CD4-positive, alpha-beta memory T cell (primary cell): ENCODE data around the gene GRB2. TPM values are rescaled to one million over a fixed set of nuclear protein-coding genes. Genes with fewer than 3 reads are reported as not detected.
"Not testable (repeated sequence)": the region's sequence is repeated elsewhere in the genome, so short reads cannot be mapped to it uniquely, and the experiment has no call there.

Source experiments
- CTCF ChIA-PET: fragments of 350-600 bp; sonication (Branson Sonifier 250); formaldehyde crosslinking; loops from one replicate; lab custom pipeline; 2021; ENCODE audit warnings: inconsistent platforms; ENCODE audit not compliant: partially characterized antibody; lab: Charles Lee
- POLR2A ChIA-PET: fragments of 350-600 bp; sonication (Branson Sonifier 250); formaldehyde crosslinking; loops from one replicate; lab custom pipeline; 2021; ENCODE audit not compliant: partially characterized antibody; lab: Charles Lee
- DNase-seq, 5 donors: peaks; one replicate each; pipeline versions ENCODE4 v3.0.0 to v3.0.0-alpha.2; 2020 to 2022; ENCODE audit warnings: mixed read lengths in 1 of 5
- H3K27ac ChIP-seq: one replicate; pipeline ENCODE4 v1.7.0; 2013; ENCODE audit warnings: low read depth, low read length
- H3K27me3 ChIP-seq: 2 replicates; pipeline ENCODE4 v1.7.0; 2013; ENCODE audit warnings: mild to moderate bottlenecking, low read length, moderate library complexity; ENCODE audit not compliant: insufficient read depth
- H3K36me3 ChIP-seq: 2 replicates; pipeline ENCODE4 v1.7.0; 2013; ENCODE audit warnings: mild to moderate bottlenecking, low read length, moderate library complexity; ENCODE audit not compliant: insufficient read depth
- H3K4me1 ChIP-seq: 2 replicates; pipeline ENCODE4 v1.7.0; 2013; ENCODE audit warnings: mild to moderate bottlenecking, low read length, moderate library complexity; ENCODE audit not compliant: insufficient read depth
- H3K4me3 ChIP-seq, 2 donors: one replicate each; pipeline ENCODE4 v1.7.0; 2013; ENCODE audit warnings: low read length in 2 of 2, mild to moderate bottlenecking in 1 of 2
- H3K9me3 ChIP-seq, 2 donors: one replicate each; pipeline ENCODE4 v1.7.0; 2013; ENCODE audit warnings: low read length in 2 of 2, control low read depth in 1 of 2; ENCODE audit not compliant: control insufficient read depth in 1 of 2
- H3K27ac Mint-ChIP-seq, 7 donors: one replicate each; pipeline ENCODE4 v1.8.0; 2020 to 2021; ENCODE audit warnings: mixed read lengths in 7 of 7, mild to moderate bottlenecking in 6 of 7, inconsistent platforms in 3 of 7, moderate library complexity in 3 of 7
- H3K27me3 Mint-ChIP-seq, 2 donors: one replicate each; pipeline ENCODE4 v1.8.0; 2020 to 2021; ENCODE audit warnings: mixed read lengths in 2 of 2
- H3K36me3 Mint-ChIP-seq, 2 donors: one replicate each; pipeline ENCODE4 v1.8.0; 2020 to 2021; ENCODE audit warnings: mixed read lengths in 2 of 2, inconsistent platforms in 1 of 2, mild to moderate bottlenecking in 1 of 2
- H3K4me1 Mint-ChIP-seq, 4 donors: one replicate each; pipeline ENCODE4 v1.8.0; 2020 to 2021; ENCODE audit warnings: mixed read lengths in 4 of 4, mild to moderate bottlenecking in 1 of 4
- H3K4me3 Mint-ChIP-seq, 8 donors: one replicate each; pipeline ENCODE4 v1.8.0; 2020 to 2021; ENCODE audit warnings: mixed read lengths in 8 of 8, mild to moderate bottlenecking in 7 of 8, moderate library complexity in 6 of 8, inconsistent platforms in 3 of 8
- H3K9me3 Mint-ChIP-seq, 8 donors: one replicate each; pipeline ENCODE4 v1.8.0; 2020 to 2021; ENCODE audit warnings: mixed read lengths in 8 of 8, mild to moderate bottlenecking in 5 of 8, inconsistent platforms in 3 of 8, moderate library complexity in 1 of 8
- intact Hi-C: fragments of 100-400 bp; cut with micrococcal nuclease; formaldehyde crosslinking; loops from one replicate; pipeline ENCODE4 v1.15.1; 2023
- polyA plus RNA-seq, 2 donors: library from polyadenylated mRNA; unstranded; fragments of 300-500 nt; fragmentation: Illumina TruSeq; gene quantifications; one replicate each; pipeline ENCODE4 v1.2.3, GENCODE V29; 2021
- total RNA-seq, 2 experiments: library from RNA; stranded (reverse); gene quantifications; one replicate each; pipeline ENCODE4 v1.2.3, GENCODE V29; 2021

GRB2 gene
- total and polyA plus RNA-seq, 4 experiments from 2014 or later: 129 to 155 (median 132) TPM

DNA sequence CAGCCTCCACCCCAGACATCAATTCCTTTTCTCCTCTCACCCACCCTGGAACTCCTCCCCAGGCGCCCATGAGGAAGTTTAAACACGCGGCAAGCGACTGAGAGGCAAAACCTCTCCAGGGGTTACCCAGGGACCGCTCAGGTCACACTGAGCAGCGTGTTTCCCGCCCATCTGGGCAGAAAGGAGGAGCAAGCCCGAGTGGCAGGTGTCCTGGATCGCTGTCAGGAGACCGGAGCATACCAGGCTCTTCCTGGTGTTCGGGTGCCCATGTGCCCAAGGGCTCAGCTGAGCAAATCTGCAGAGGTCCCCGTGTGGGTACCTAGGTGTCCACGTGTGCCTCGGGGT, 116.7 kb downstream of the GRB2 start:
- H3K36me3 Mint-ChIP-seq: peaks cover 10 to 23% of the 10 kb centered on the region in 2 donors
- peaks cover 4 to 31% (median 14%) of the 10 kb centered on the region in 4 donors for H3K4me1 Mint-ChIP-seq
- no peaks in the 10 kb centered on the region for H3K27me3 Mint-ChIP-seq
- peaks cover 12% of the 10 kb centered on the region for H3K4me1 ChIP-seq
- H3K27ac ChIP-seq: peak overlapping the region; percentile 79
- DNase-seq: no peak
- H3K27me3 ChIP-seq: no peaks in the 10 kb centered on the region
- peak overlapping the region; percentile 93 to 96 for H3K4me3 ChIP-seq
- no peaks in the 10 kb centered on the region for H3K9me3 ChIP-seq
- intact Hi-C loops: loop anchor here (1.0 to 2.0 kb wide), 8 partner anchors 17 to 415 kb away; partner anchors contain the start of genes GGA3, GRB2, KCTD2 and MIF4GD
- peak overlapping the region; percentile 98 to 100 (median 100) for H3K27ac Mint-ChIP-seq
- H3K9me3 Mint-ChIP-seq: no peaks in the 10 kb centered on the region
- H3K4me3 Mint-ChIP-seq: peak overlapping the region; percentile 98 to 100 (median 100)
- ChIA-PET CTCF (interaction anchor here (0.8 to 3.5 kb wide), 18 partner anchors 10 to 573 kb away, joined by 3 to 59 read pairs (median 5); partner anchors contain the start of genes GGA3, GRB2, MIF4GD and MRPS7), POLR2A (interaction anchor here (0.5 to 3.9 kb wide), 48 partner anchors 8 to 566 kb away, joined by 3 to 148 read pairs (median 5); partner anchors contain the start of genes ARMC7, FDXR, GGA3 and GRB2)
- H3K36me3 ChIP-seq: peaks cover 7% of the 10 kb centered on the region

DNA sequence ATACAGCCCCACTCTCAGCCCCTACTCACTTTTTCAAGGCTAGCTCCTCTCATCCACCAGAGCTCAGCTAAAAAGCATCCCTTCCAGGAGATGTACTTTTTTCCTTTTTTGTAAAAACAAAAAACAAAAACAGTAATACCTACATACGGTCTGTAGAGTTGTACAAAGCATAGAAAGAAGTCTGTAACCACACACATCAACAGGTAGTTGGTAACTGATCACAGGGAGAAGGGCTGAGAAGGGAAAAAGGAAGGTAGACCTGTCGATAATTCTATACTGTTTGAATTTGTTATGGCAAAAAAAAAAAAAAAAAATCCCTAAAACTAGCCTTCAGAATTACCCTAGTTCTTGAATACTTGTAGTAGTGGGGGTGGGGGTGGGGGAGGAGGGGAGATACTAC, 117.1 kb downstream of the GRB2 start:
- CTCF ChIA-PET: interaction anchor here (1.0 to 3.5 kb wide), 8 partner anchors 18 to 573 kb away, joined by 3 to 59 read pairs (median 6); partner anchors contain the start of genes GRB2 and MIF4GD
- H3K9me3 ChIP-seq: no peaks in the 10 kb centered on the region
- H3K27me3 Mint-ChIP-seq: no peaks in the 10 kb centered on the region
- H3K27ac ChIP-seq: peak overlapping the region; percentile 79
- H3K4me1 Mint-ChIP-seq: peaks cover 4 to 31% (median 14%) of the 10 kb centered on the region in 4 donors
- H3K36me3 ChIP-seq: peaks cover 7% of the 10 kb centered on the region
- peaks cover 12% of the 10 kb centered on the region for H3K4me1 ChIP-seq
- peaks cover 13 to 27% of the 10 kb centered on the region in 2 donors for H3K36me3 Mint-ChIP-seq
- H3K27me3 ChIP-seq: no peaks in the 10 kb centered on the region
- DNase-seq: no peak
- intact Hi-C loops: loop anchor here (2.0 kb wide), 1 partner anchor 228 kb away; the partner anchor contains the start of gene TSEN54
- H3K4me3 Mint-ChIP-seq: peak overlapping the region; percentile 98 to 100 (median 100)
- H3K27ac Mint-ChIP-seq: peak overlapping the region; percentile 98 to 100 (median 100)
- no peaks in the 10 kb centered on the region for H3K9me3 Mint-ChIP-seq
- peak overlapping the region in 1 of 2 donors; percentile 96 for H3K4me3 ChIP-seq
- POLR2A ChIA-PET: interaction anchor here (0.8 to 3.9 kb wide), 20 partner anchors 8 to 492 kb away, joined by 3 to 148 read pairs (median 9); partner anchors contain the start of genes GGA3, GRB2, LLGL2 and MIF4GD

DNA sequence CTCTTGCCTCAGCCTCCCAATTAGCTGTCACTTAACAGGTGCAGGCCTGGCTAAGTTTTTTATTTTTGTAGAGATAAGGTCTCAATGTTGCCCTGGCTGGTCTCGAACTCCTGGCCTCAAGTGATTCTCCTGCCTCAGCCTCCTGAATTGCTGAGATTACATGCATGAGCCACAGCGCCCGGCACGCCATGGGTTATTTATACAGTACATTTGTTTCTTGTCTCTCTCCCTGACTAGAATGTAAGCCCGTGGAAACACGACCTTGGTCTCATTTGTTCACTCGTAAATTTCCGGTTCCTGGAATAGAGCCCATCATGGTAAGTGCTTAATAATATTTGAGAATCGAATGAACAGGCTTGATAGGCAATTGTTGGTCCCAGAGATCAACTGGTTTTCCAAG, 118.3 kb downstream of the GRB2 start:
- Histone ChIP-seq H3K4me3 (no peak overlapping the region), H3K27ac (no peak overlapping the region), H3K9me3 (no peaks in the 10 kb centered on the region), H3K27me3 (no peaks in the 10 kb centered on the region), H3K36me3 (peaks cover 7% of the 10 kb centered on the region), H3K4me1 (peaks cover 12% of the 10 kb centered on the region)
- ChIA-PET POLR2A (interaction anchor here (1.0 to 2.4 kb wide), 2 partner anchors 15 to 39 kb away, joined by 3 to 17 read pairs; partner anchors contain the start of gene MIF4GD), CTCF (no interaction called here)
- H3K27me3 Mint-ChIP-seq: no peaks in the 10 kb centered on the region
- H3K27ac Mint-ChIP-seq: peak overlapping the region in 3 of 7 donors; percentile 12 to 98 (median 19)
- peaks cover 4 to 31% (median 14%) of the 10 kb centered on the region in 4 donors for H3K4me1 Mint-ChIP-seq
- H3K36me3 Mint-ChIP-seq: peaks cover 15 to 29% of the 10 kb centered on the region in 2 donors
- H3K9me3 Mint-ChIP-seq: no peaks in the 10 kb centered on the region
- DNase-seq: no peak
- peak overlapping the region in 2 of 8 donors; percentile 15 to 39 for H3K4me3 Mint-ChIP-seq
- intact Hi-C loops: no loop called here

DNA sequence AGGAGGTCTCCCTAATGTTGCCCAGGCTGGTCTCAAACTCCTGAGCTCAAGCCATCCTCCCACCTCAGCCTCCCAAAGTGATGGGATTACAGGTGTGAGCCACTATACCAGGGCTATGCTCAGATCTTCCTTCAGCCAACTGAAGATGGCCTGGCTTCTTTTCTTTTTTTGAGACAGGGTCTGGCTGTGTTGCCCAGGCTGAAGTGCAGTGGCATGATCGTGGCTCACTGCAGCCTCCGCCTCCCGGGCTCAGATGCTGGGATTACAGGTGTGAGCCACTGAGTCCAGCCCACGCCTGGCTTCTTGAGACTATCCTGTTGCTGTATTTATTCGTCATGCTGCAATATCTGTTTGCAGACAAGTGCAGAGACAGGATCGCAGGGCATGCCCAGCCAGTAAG, 120.4 kb downstream of the GRB2 start:
- Histone ChIP-seq H3K4me1 (peaks cover 8% of the 10 kb centered on the region), H3K9me3 (no peaks in the 10 kb centered on the region), H3K27ac (no peak overlapping the region), H3K4me3 (no peak overlapping the region), H3K36me3 (peaks cover 14% of the 10 kb centered on the region), H3K27me3 (no peaks in the 10 kb centered on the region)
- Mint-ChIP-seq H3K27ac (peak overlapping the region in 1 of 7 donors; percentile 72), H3K4me3 (no peak overlapping the region), H3K9me3 (no peaks in the 10 kb centered on the region), H3K27me3 (no peaks in the 10 kb centered on the region), H3K36me3 (peaks cover 20 to 33% of the 10 kb centered on the region in 2 donors), H3K4me1 (peaks cover 4 to 27% (median 12%) of the 10 kb centered on the region in 4 donors)
- ChIA-PET CTCF (no interaction called here), POLR2A (interaction anchor here (2.4 to 2.6 kb wide), 2 partner anchors 13 to 23 kb away, joined by 8 to 17 read pairs; partner anchors contain the start of genes GGA3, MIF4GD and MRPS7)
- intact Hi-C loops: no loop called here
- no peak for DNase-seq

DNA sequence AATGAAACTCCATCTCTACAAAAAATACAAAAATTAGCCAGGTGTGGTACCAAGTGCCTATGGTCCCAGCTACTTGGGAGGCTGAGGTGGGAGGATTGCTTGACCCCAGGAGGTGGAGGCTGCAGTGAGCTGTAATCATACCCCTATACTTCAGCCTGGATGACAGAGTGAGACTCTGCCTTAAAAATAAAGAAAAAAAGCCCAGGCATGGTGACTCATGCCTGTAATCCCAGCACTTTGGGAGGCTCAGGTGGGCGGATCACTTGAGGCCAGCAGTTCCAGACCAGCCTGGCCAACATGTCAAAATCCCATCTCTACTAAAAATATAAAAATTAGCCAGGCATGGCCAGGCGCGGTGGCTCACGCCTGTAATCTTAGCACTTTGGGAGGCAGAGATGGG, 125.3 kb downstream of the GRB2 start:
- not testable (repeated sequence) for H3K4me1 Mint-ChIP-seq

DNA sequence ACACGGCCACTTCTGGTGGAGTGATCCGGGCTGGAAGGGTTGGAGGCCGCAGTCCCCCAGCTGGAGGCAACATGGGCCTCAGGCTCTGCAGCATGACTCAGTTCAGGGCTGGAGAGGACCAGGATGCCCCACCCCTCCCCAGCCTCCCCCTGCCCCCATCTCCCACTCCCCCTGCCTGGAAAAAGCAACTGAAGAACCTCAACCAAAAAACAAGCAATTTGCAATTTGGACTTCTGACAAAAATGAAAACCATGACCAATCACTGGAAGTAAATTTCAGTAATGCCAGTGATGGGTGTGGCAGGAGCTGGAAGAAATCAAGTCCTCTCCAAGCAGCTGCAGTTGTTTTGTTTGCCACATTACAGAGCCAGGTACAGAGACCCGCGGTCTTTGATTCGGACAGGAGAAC, 127.8 kb downstream of the GRB2 start:
- Mint-ChIP-seq H3K9me3 (no peaks in the 10 kb centered on the region), H3K4me1 (peaks cover 0 to 14% (median 4%) of the 10 kb centered on the region in 4 donors), H3K27ac (no peak overlapping the region), H3K36me3 (peaks cover 5 to 16% of the 10 kb centered on the region in 2 donors), H3K27me3 (no peaks in the 10 kb centered on the region), H3K4me3 (no peak overlapping the region)
- H3K4me3 ChIP-seq: no peak overlapping the region
- no peak overlapping the region for H3K27ac ChIP-seq
- peaks cover 14% of the 10 kb centered on the region for H3K36me3 ChIP-seq
- intact Hi-C loops: no loop called here
- no peaks in the 10 kb centered on the region for H3K9me3 ChIP-seq
- ChIA-PET POLR2A (interaction anchor here (2.0 kb wide), 1 partner anchor 12 kb away, joined by 14 read pairs; the partner anchor contains the start of gene SLC25A19), CTCF (interaction anchor here (2.2 kb wide), 1 partner anchor 12 kb away, joined by 5 read pairs; the partner anchor contains the start of gene SLC25A19)
- no peak for DNase-seq
- peaks cover 6% of the 10 kb centered on the region for H3K4me1 ChIP-seq
- no peaks in the 10 kb centered on the region for H3K27me3 ChIP-seq

More for the DNA sequence above, 125.3 kb downstream of the GRB2 start:
- H3K27me3 Mint-ChIP-seq, H3K27ac Mint-ChIP-seq, H3K9me3 ChIP-seq, CTCF ChIA-PET, H3K9me3 Mint-ChIP-seq, H3K27ac ChIP-seq, H3K27me3 ChIP-seq, H3K4me3 ChIP-seq, H3K4me1 ChIP-seq, H3K4me3 Mint-ChIP-seq, intact Hi-C loops, DNase-seq: not testable (repeated sequence)
- H3K36me3 ChIP-seq: peaks cover 14% of the 10 kb centered on the region
- H3K36me3 Mint-ChIP-seq: peaks cover 10 to 13% of the 10 kb centered on the region in 2 donors
- POLR2A ChIA-PET: interaction anchor here (0.5 to 2.1 kb wide), 2 partner anchors 9 to 220 kb away, joined by 3 to 10 read pairs; partner anchors contain the start of gene SLC25A19
